Fibroblast of lung (primary cell): ENCODE results near the gene NEUROD2. TPM values are rescaled to one million over a fixed set of nuclear protein-coding genes. Genes with fewer than 3 reads are reported as not detected.

ENCODE experiments used
- DNase-seq, 2 donors: peaks; one replicate each; pipeline versions ENCODE4 v3.0.0 to v3.0.0-alpha.2; 2010; ENCODE audit warnings: low read depth in 2 of 2
- H2AFZ ChIP-seq: 2 replicates; pipeline ENCODE4 v1.5.1; 2012; ENCODE audit warnings: low read length, control low read depth, inconsistent platforms
- H3K27ac ChIP-seq: 2 replicates; pipeline ENCODE4 v1.5.1; 2011; ENCODE audit warnings: low read length, control low read depth; ENCODE audit not compliant: insufficient read depth
- H3K27me3 ChIP-seq: 2 replicates; pipeline ENCODE4 v1.5.1; 2011; ENCODE audit warnings: mild to moderate bottlenecking, low read length; ENCODE audit not compliant: control insufficient read depth, insufficient read depth
- H3K36me3 ChIP-seq: 2 replicates; pipeline ENCODE4 v1.5.1; 2011; ENCODE audit warnings: low read length; ENCODE audit not compliant: control insufficient read depth, insufficient read depth
- H3K4me1 ChIP-seq: 2 replicates; pipeline ENCODE4 v1.5.1; 2011; ENCODE audit warnings: low read length; ENCODE audit not compliant: control insufficient read depth, insufficient read depth; ENCODE audit errors: extremely low read depth
- H3K4me2 ChIP-seq: 2 replicates; pipeline ENCODE4 v1.5.1; 2011; ENCODE audit warnings: low read length, control low read depth; ENCODE audit not compliant: insufficient read depth; ENCODE audit errors: extremely low read depth
- H3K4me3 ChIP-seq, 4 experiments: fragments of 200-600 bp in 1 of 4; sonication (generic) in 1 of 4; replicated peaks in 1 of 4; 2 replicates each; pipeline ENCODE4 v1.5.1; 2011 to 2016; ENCODE audit warnings: low read length in 4 of 4, low read depth in 3 of 4, mild to moderate bottlenecking in 3 of 4, control low read depth in 2 of 4, inconsistent platforms in 1 of 4, mixed read lengths in 1 of 4; ENCODE audit not compliant: insufficient read depth in 1 of 4; ENCODE audit errors: control extremely low read depth in 1 of 4
- H3K79me2 ChIP-seq: 2 replicates; pipeline ENCODE4 v1.5.1; 2012; ENCODE audit warnings: mild to moderate bottlenecking, low read length, inconsistent platforms; ENCODE audit not compliant: control insufficient read depth, insufficient read depth
- H3K9ac ChIP-seq: 2 replicates; pipeline ENCODE4 v1.5.1; 2011; ENCODE audit warnings: mild to moderate bottlenecking, low read length, control low read depth; ENCODE audit not compliant: insufficient read depth
- H3K9me3 ChIP-seq: 2 replicates; pipeline ENCODE4 v1.5.1; 2012; ENCODE audit warnings: low read depth, low read length; ENCODE audit not compliant: control insufficient read depth, insufficient read depth
- H4K20me1 ChIP-seq: 2 replicates; pipeline ENCODE4 v1.5.1; 2011; ENCODE audit warnings: low read length; ENCODE audit not compliant: control insufficient read depth, insufficient read depth; ENCODE audit errors: extremely low read depth
- EZH2 ChIP-seq: IDR thresholded peaks from 2 replicates; pipeline ENCODE4 v1.5.1; 2012; ENCODE audit warnings: low read length, control low read depth, mild to moderate bottlenecking; ENCODE audit errors: missing control alignments
- polyA plus RNA-seq, 2 donors: library from polyadenylated mRNA; depleted of rRNA in 1 of 2; stranded (reverse) in 1 of 2; unstranded in 1 of 2; fragments of >200 nt; gene quantifications; 2 replicates each; pipeline ENCODE4 v1.2.1, GENCODE V29; 2011 to 2012; ENCODE audit warnings: missing spikeins in 1 of 2
- total RNA-seq: library from RNA; depleted of rRNA; stranded (reverse); fragments of >200 nt; gene quantifications from 2 replicates; pipeline ENCODE4 v1.2.1, GENCODE V29; 2014
- TF ChIP-seq, protein P1 (sequence below), 2 donors: IDR thresholded peaks in 1 of 2; conservative IDR thresholded peaks in 1 of 2; 1 replicate in 1 of 2; 2 replicates in 1 of 2; pipeline ENCODE4 v1.5.1; 2011 to 2012; ENCODE audit warnings: low read length in 2 of 2, control low read depth in 1 of 2, inconsistent platforms in 1 of 2, low read depth in 1 of 2, mild to moderate bottlenecking in 1 of 2

Gene NEUROD2
- total and polyA plus RNA-seq, 2 donors (not counting 1 experiment from before 2014, with no cell fraction given), result not detected

DNA sequence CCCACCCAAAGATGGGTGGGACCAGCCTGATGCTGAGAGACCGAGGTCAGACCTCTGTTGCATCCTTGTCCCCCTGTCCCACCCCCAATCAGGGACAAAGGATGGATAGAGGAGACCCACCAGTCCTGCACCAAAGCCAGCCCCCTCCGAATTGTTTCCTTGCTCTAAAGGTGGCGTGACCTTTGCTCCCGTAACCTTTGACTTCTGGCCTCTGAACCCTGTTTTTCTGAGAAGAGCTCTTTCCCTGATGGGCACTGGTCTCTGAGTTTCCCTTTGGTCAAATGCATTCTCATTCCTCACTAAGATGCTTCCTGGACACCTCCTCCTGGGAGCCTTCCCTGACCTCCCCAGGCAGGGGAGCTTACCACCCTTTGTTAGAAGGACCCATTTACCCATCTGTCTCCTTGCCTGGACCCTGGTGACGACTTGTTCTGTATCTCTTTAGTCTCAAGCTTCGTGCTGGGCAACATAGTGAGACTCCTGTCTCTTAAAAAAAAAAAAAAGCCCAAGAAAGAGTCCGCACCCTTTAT is 5.3 kb upstream of the NEUROD2 start:
- H3K9me3 ChIP-seq, result no peaks in the 10 kb centered on the region
- no peaks in the 10 kb centered on the region for H3K79me2 ChIP-seq
- no peaks in the 10 kb centered on the region for H3K36me3 ChIP-seq
- no peaks in the 10 kb centered on the region for H3K4me1 ChIP-seq
- DNase-seq, result no peak
- H4K20me1 ChIP-seq, result no peaks in the 10 kb centered on the region
- no peak overlapping the region for H3K27ac ChIP-seq
- H3K4me3 ChIP-seq, result no peak overlapping the region
- TF ChIP-seq, protein P1, sequence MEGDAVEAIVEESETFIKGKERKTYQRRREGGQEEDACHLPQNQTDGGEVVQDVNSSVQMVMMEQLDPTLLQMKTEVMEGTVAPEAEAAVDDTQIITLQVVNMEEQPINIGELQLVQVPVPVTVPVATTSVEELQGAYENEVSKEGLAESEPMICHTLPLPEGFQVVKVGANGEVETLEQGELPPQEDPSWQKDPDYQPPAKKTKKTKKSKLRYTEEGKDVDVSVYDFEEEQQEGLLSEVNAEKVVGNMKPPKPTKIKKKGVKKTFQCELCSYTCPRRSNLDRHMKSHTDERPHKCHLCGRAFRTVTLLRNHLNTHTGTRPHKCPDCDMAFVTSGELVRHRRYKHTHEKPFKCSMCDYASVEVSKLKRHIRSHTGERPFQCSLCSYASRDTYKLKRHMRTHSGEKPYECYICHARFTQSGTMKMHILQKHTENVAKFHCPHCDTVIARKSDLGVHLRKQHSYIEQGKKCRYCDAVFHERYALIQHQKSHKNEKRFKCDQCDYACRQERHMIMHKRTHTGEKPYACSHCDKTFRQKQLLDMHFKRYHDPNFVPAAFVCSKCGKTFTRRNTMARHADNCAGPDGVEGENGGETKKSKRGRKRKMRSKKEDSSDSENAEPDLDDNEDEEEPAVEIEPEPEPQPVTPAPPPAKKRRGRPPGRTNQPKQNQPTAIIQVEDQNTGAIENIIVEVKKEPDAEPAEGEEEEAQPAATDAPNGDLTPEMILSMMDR (conservative IDR thresholded peaks at IDR 0.05 in 1 of 2, IDR thresholded peaks at IDR 0.05 in 1 of 2; ENCODE audit: low read depth in 1 of 2, low read length in 2 of 2), result no peak
- TF ChIP-seq EZH2, result no peak
- H3K4me2 ChIP-seq, result no peak overlapping the region
- peaks cover 27% of the 10 kb centered on the region for H3K27me3 ChIP-seq
- H3K9ac ChIP-seq, result no peak overlapping the region
- H2AFZ ChIP-seq, result no peak overlapping the region

DNA sequence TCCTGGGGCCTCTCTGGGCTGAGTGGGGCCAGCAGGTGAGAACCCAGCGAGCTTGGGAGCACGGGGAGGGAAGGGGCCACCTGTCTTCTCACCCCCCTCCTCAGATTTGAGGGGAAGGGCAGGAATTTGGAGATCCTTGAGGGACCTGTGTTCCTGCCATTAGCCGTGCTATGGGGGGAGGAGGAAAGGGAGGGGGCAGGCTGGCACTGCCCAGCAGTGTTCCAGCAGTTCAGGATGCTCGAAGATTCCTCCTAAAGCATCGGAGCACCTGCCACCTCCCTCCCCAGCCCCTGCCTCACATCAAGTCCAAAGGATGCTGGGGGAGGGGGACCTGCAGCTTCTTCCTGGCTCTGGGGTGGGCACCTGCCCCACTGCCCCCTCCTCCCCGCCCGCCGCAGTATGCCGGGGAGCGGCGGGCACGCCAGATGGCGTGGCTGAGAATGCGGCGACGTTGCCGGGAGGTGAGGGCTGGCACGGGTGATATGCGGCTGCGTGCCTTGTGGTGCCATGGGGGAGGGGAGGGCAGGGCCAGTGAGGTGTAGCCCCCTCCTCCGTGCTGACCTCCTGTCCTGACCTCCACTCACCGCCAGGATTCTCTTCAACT is 4.7 kb upstream of the NEUROD2 start:
- no peaks in the 10 kb centered on the region for H4K20me1 ChIP-seq
- H3K36me3 ChIP-seq, result no peaks in the 10 kb centered on the region
- H3K79me2 ChIP-seq, result no peaks in the 10 kb centered on the region
- no peaks in the 10 kb centered on the region for H3K4me1 ChIP-seq
- H3K27ac ChIP-seq, result no peak overlapping the region
- no peak for DNase-seq
- no peaks in the 10 kb centered on the region for H3K9me3 ChIP-seq
- H3K4me3 ChIP-seq, result no peak overlapping the region
- peaks cover 31% of the 10 kb centered on the region for H3K27me3 ChIP-seq
- no peak overlapping the region for H3K9ac ChIP-seq
- H2AFZ ChIP-seq, result no peak overlapping the region
- no peak for TF ChIP-seq EZH2
- TF ChIP-seq, protein P1 (conservative IDR thresholded peaks at IDR 0.05 in 1 of 2, IDR thresholded peaks at IDR 0.05 in 1 of 2; ENCODE audit: low read depth in 1 of 2, low read length in 2 of 2), result no peak
- H3K4me2 ChIP-seq, result no peak overlapping the region

DNA sequence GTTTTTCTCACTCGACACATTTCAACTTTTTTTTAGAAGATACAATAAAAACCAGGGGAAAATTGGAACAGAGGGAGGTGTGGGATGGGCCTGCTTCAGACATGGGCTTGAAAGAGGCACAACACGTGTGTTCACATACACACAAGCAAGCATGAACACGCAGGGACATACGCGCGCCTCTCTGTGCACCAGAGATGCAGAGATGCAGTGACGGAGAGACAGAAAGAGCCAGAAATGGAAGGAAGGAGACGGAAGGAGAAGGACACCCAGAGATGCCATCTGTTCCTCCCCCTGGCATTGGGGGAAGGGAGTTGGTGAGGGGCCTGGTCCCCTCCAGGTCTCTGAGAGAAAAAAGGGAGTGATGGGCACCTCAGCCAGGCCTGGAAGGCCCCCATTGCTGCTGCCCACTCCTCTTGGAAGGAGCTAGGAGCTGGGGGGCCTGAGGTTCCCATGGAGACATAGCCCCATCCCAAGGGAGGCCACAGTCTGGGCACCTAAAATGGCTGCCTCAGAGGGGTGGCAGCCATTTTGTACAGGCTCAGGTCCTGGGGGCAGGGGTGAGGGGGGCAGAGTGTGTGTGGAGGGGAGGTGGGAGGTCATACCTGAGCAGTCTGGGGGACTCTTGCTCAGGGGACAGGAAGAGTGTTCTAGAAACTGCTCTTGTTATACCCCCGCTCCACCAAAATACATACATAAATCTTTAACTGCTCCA is 3.8 kb upstream of the NEUROD2 start:
- TF ChIP-seq, protein P1 (conservative IDR thresholded peaks at IDR 0.05 in 1 of 2, IDR thresholded peaks at IDR 0.05 in 1 of 2; ENCODE audit: low read depth in 1 of 2, low read length in 2 of 2), result no peak
- TF ChIP-seq EZH2, result no peak
- Histone ChIP-seq H3K9ac (no peak overlapping the region), H3K36me3 (no peaks in the 10 kb centered on the region), H3K27me3 (peaks cover 31% of the 10 kb centered on the region), H3K4me2 (no peak overlapping the region), H4K20me1 (no peaks in the 10 kb centered on the region), H3K79me2 (no peaks in the 10 kb centered on the region), H2AFZ (no peak overlapping the region), H3K4me3 (no peak overlapping the region), H3K9me3 (no peaks in the 10 kb centered on the region), H3K27ac (no peak overlapping the region), H3K4me1 (no peaks in the 10 kb centered on the region)
- DNase-seq, result no peak
